Measurements from ENCODE around the gene GPC6.

Gene GPC6

GRCh38 chr13:94419304-94419924, 1192.8 kb downstream of the GPC6 start:
- no peak overlapping the region for H3K27ac ChIP-seq (ENCODE audit: low read length)
- H3K4me1 ChIP-seq (ENCODE audit: control insufficient read depth in 1 of 2, insufficient read depth in 2 of 2, low read length in 2 of 2), result peaks cover 0 to 3% of the 10 kb centered on the region in 2 donors
- H3K27me3 ChIP-seq (ENCODE audit: low read depth, low read length), result no peaks in the 10 kb centered on the region
- H3K9me3 ChIP-seq (ENCODE audit: control insufficient read depth in 1 of 2, low read length in 2 of 2), result peaks cover 4 to 6% of the 10 kb centered on the region in 2 donors
- no peak overlapping the region for H3K4me3 ChIP-seq (ENCODE audit: low read depth in 1 of 2, low read length in 2 of 2)
- H3K36me3 ChIP-seq (ENCODE audit: control insufficient read depth in 1 of 2, insufficient read depth in 2 of 2, low read length in 2 of 2), result no peaks in the 10 kb centered on the region

GRCh38 chr13:94419925-94420305, 1193.3 kb downstream of the GPC6 start:
- H3K27ac ChIP-seq (ENCODE audit: low read length), result no peak overlapping the region
- no peaks in the 10 kb centered on the region for H3K36me3 ChIP-seq (ENCODE audit: control insufficient read depth in 1 of 2, insufficient read depth in 2 of 2, low read length in 2 of 2)
- peaks cover 4 to 6% of the 10 kb centered on the region in 2 donors for H3K9me3 ChIP-seq (ENCODE audit: control insufficient read depth in 1 of 2, low read length in 2 of 2)
- peaks cover 0 to 2% of the 10 kb centered on the region in 2 donors for H3K4me1 ChIP-seq (ENCODE audit: control insufficient read depth in 1 of 2, insufficient read depth in 2 of 2, low read length in 2 of 2)
- H3K4me3 ChIP-seq (ENCODE audit: low read depth in 1 of 2, low read length in 2 of 2), result no peak overlapping the region
- no peaks in the 10 kb centered on the region for H3K27me3 ChIP-seq (ENCODE audit: low read depth, low read length)

DNA sequence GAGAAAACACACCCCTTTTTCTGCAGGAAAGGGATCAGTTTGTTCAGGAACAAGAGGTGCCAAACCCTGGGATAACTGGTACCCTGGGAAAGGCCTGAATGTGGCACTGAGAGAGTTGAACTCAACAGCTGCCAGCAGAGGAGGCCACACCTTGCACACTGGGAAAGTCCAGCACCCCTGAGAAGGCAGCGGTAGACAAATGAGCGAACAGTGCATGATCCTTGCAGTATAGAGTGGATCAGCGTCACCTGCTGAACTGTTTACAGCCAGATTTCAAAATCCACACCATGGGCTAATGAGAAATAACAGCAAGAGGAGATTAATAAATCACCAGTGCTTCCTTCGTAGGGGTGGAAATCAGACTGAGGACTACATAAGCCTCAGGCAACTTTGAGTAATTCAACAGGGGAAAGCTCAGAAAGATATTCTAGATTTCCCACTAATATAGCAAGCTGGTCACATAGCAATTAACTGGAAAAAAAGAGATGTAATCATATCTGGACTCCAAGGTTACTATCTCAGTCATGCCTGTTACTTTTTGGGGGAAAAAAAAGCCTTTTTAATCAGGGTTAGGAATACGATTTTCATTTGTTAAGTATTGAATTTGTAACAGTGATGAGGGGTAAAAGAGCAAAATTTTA, 1200.8 kb downstream of the GPC6 start:
- H3K4me3 ChIP-seq (ENCODE audit: low read depth in 1 of 2, low read length in 2 of 2), result no peak overlapping the region
- no peaks in the 10 kb centered on the region for H3K36me3 ChIP-seq (ENCODE audit: control insufficient read depth in 1 of 2, insufficient read depth in 2 of 2, low read length in 2 of 2)
- no peaks in the 10 kb centered on the region for H3K4me1 ChIP-seq (ENCODE audit: control insufficient read depth in 1 of 2, insufficient read depth in 2 of 2, low read length in 2 of 2)
- H3K27me3 ChIP-seq (ENCODE audit: low read depth, low read length), result no peaks in the 10 kb centered on the region
- H3K9me3 ChIP-seq (ENCODE audit: control insufficient read depth in 1 of 2, low read length in 2 of 2), result no peaks in the 10 kb centered on the region
- H3K27ac ChIP-seq (ENCODE audit: low read length), result no peak overlapping the region

GRCh38 chr13:94431574-94431973, 1205.0 kb downstream of the GPC6 start:
- H3K4me3 ChIP-seq (ENCODE audit: low read depth in 1 of 2, low read length in 2 of 2), result no peak overlapping the region
- no peaks in the 10 kb centered on the region for H3K27me3 ChIP-seq (ENCODE audit: low read depth, low read length)
- no peaks in the 10 kb centered on the region for H3K9me3 ChIP-seq (ENCODE audit: control insufficient read depth in 1 of 2, low read length in 2 of 2)
- no peaks in the 10 kb centered on the region for H3K36me3 ChIP-seq (ENCODE audit: control insufficient read depth in 1 of 2, insufficient read depth in 2 of 2, low read length in 2 of 2)
- no peaks in the 10 kb centered on the region for H3K4me1 ChIP-seq (ENCODE audit: control insufficient read depth in 1 of 2, insufficient read depth in 2 of 2, low read length in 2 of 2)
- H3K27ac ChIP-seq (ENCODE audit: low read length), result no peak overlapping the region

DNA sequence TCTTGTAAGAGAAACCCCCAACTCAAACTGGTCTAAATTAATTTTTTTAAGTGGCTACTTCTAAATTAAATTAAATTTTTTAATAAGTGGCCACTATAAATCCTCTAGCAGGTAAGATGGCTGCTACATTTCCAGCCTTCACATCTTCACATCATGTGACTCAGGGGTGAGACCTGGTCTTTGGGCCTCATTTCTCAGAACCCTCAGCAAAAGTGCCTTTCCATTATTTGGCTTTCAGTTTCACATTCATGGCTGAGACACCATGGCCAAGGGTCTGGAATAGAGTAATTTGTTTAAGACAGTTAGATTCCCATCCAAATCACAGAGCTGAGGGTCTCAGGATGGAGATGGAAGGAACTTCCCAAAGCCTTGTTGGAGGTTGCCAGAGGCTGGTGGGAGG, 1205.4 kb downstream of the GPC6 start:
- Histone ChIP-seq H3K4me3 (ENCODE audit: low read depth in 1 of 2, low read length in 2 of 2) (no peak overlapping the region), H3K27me3 (ENCODE audit: low read depth, low read length) (no peaks in the 10 kb centered on the region), H3K27ac (ENCODE audit: low read length) (no peak overlapping the region)

GRCh38 chr13:94433055-94433961, 1206.7 kb downstream of the GPC6 start:
- H3K9me3 ChIP-seq (ENCODE audit: control insufficient read depth in 1 of 2, low read length in 2 of 2), result no peaks in the 10 kb centered on the region
- H3K4me3 ChIP-seq (ENCODE audit: low read depth in 1 of 2, low read length in 2 of 2), result no peak overlapping the region
- H3K36me3 ChIP-seq (ENCODE audit: control insufficient read depth in 1 of 2, insufficient read depth in 2 of 2, low read length in 2 of 2), result no peaks in the 10 kb centered on the region
- H3K4me1 ChIP-seq (ENCODE audit: control insufficient read depth in 1 of 2, insufficient read depth in 2 of 2, low read length in 2 of 2), result no peaks in the 10 kb centered on the region
- no peaks in the 10 kb centered on the region for H3K27me3 ChIP-seq (ENCODE audit: low read depth, low read length)
- H3K27ac ChIP-seq (ENCODE audit: low read length), result no peak overlapping the region

More for the DNA sequence above, 1205.4 kb downstream of the GPC6 start:
- Histone ChIP-seq H3K36me3 (ENCODE audit: control insufficient read depth in 1 of 2, insufficient read depth in 2 of 2, low read length in 2 of 2) (no peaks in the 10 kb centered on the region), H3K4me1 (ENCODE audit: control insufficient read depth in 1 of 2, insufficient read depth in 2 of 2, low read length in 2 of 2) (no peaks in the 10 kb centered on the region), H3K9me3 (ENCODE audit: control insufficient read depth in 1 of 2, low read length in 2 of 2) (no peaks in the 10 kb centered on the region)

- no peaks in the 10 kb centered on the region for H3K27me3 ChIP-seq (ENCODE audit: low read depth, low read length)
- H3K9me3 ChIP-seq (ENCODE audit: control insufficient read depth in 1 of 2, low read length in 2 of 2), result no peaks in the 10 kb centered on the region
- no peak overlapping the region for H3K4me3 ChIP-seq (ENCODE audit: low read depth in 1 of 2, low read length in 2 of 2)
- H3K36me3 ChIP-seq (ENCODE audit: control insufficient read depth in 1 of 2, insufficient read depth in 2 of 2, low read length in 2 of 2), result no peaks in the 10 kb centered on the region
- no peak overlapping the region for H3K27ac ChIP-seq (ENCODE audit: low read length)
- no peaks in the 10 kb centered on the region for H3K4me1 ChIP-seq (ENCODE audit: control insufficient read depth in 1 of 2, insufficient read depth in 2 of 2, low read length in 2 of 2)
Observed at GRCh38 chr13:94435604-94436226, 1209.1 kb downstream of the GPC6 start.

DNA sequence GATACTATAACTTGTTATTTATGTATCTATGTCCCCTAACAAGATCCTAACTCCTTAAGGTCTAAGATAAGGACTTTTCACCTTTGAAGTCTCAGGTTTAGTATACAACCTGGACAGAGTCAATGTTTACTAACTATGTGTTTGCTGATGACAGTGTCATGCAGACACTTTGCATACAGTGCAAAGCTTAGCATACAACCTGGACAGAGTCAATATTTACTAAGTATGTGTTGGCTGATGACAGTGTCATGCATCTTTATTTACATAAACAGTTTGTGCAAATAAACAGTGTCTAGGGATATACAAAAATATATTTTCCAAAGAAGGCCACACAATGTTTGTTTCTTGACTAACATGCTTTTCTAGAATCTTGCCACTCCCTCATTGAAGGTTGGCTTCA, 1218.2 kb downstream of the GPC6 start:
- no peak overlapping the region for H3K27ac ChIP-seq (ENCODE audit: low read length)
- no peak overlapping the region for H3K4me3 ChIP-seq (ENCODE audit: low read depth in 1 of 2, low read length in 2 of 2)
- H3K4me1 ChIP-seq (ENCODE audit: control insufficient read depth in 1 of 2, insufficient read depth in 2 of 2, low read length in 2 of 2), result no peaks in the 10 kb centered on the region
- peaks cover 0 to 2% of the 10 kb centered on the region in 2 donors for H3K9me3 ChIP-seq (ENCODE audit: control insufficient read depth in 1 of 2, low read length in 2 of 2)
- H3K27me3 ChIP-seq (ENCODE audit: low read depth, low read length), result no peaks in the 10 kb centered on the region
- no peaks in the 10 kb centered on the region for H3K36me3 ChIP-seq (ENCODE audit: control insufficient read depth in 1 of 2, insufficient read depth in 2 of 2, low read length in 2 of 2)

DNA sequence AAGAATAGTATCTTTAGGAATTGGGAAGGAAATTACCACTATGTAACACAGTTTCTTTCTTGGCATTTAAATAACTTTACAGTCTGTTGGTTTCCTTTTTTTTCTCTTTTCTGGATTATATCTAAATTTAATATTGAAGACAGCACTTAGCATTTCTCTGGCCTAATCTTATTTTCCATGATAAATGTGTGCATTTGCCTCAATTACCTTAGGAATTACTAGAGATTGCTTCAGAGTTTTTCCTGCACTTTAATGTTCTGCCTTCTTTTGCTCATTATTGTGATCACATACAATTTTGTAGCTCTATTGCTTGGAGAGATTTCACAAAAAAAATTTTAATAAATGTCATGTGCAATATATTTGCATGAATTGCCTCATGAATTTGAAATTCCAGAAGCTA, 1227.7 kb downstream of the GPC6 start:
- H3K4me3 ChIP-seq (ENCODE audit: low read depth in 1 of 2, low read length in 2 of 2), result no peak overlapping the region
- no peak overlapping the region for H3K27ac ChIP-seq (ENCODE audit: low read length)
- H3K27me3 ChIP-seq (ENCODE audit: low read depth, low read length), result no peaks in the 10 kb centered on the region
- no peaks in the 10 kb centered on the region for H3K9me3 ChIP-seq (ENCODE audit: control insufficient read depth in 1 of 2, low read length in 2 of 2)
- H3K4me1 ChIP-seq (ENCODE audit: control insufficient read depth in 1 of 2, insufficient read depth in 2 of 2, low read length in 2 of 2), result no peaks in the 10 kb centered on the region
- no peaks in the 10 kb centered on the region for H3K36me3 ChIP-seq (ENCODE audit: control insufficient read depth in 1 of 2, insufficient read depth in 2 of 2, low read length in 2 of 2)

- H3K4me1 ChIP-seq (ENCODE audit: control insufficient read depth in 1 of 2, insufficient read depth in 2 of 2, low read length in 2 of 2), result no peaks in the 10 kb centered on the region
- H3K9me3 ChIP-seq (ENCODE audit: control insufficient read depth in 1 of 2, low read length in 2 of 2), result no peaks in the 10 kb centered on the region
- H3K27me3 ChIP-seq (ENCODE audit: low read depth, low read length), result no peaks in the 10 kb centered on the region
- H3K4me3 ChIP-seq (ENCODE audit: low read depth in 1 of 2, low read length in 2 of 2), result no peak overlapping the region
- H3K27ac ChIP-seq (ENCODE audit: low read length), result no peak overlapping the region
- no peaks in the 10 kb centered on the region for H3K36me3 ChIP-seq (ENCODE audit: control insufficient read depth in 1 of 2, insufficient read depth in 2 of 2, low read length in 2 of 2)
Observed at GRCh38 chr13:94454906-94455305, 1228.3 kb downstream of the GPC6 start.

GRCh38 chr13:94455414-94455813, 1228.8 kb downstream of the GPC6 start:
- Histone ChIP-seq H3K36me3 (ENCODE audit: control insufficient read depth in 1 of 2, insufficient read depth in 2 of 2, low read length in 2 of 2) (no peaks in the 10 kb centered on the region), H3K4me3 (ENCODE audit: low read depth in 1 of 2, low read length in 2 of 2) (no peak overlapping the region), H3K27me3 (ENCODE audit: low read depth, low read length) (no peaks in the 10 kb centered on the region), H3K27ac (ENCODE audit: low read length) (no peak overlapping the region), H3K9me3 (ENCODE audit: control insufficient read depth in 1 of 2, low read length in 2 of 2) (no peaks in the 10 kb centered on the region), H3K4me1 (ENCODE audit: control insufficient read depth in 1 of 2, insufficient read depth in 2 of 2, low read length in 2 of 2) (no peaks in the 10 kb centered on the region)

Data from muscle layer of duodenum (tissue), 2 donors.